HPDE6-E6E7 (cell line): ENCODE data around the gene PDXDC1.
"Not testable (repeated sequence)": the region's sequence is repeated elsewhere in the genome, so short reads cannot be mapped to it uniquely, and the experiment has no call there.

Experiments
- DNase-seq: peaks from one replicate; pipeline ENCODE4 v3.0.0; 2011; ENCODE audit warnings: missing footprints; ENCODE audit errors: extremely low spot score

PDXDC1 gene

DNA sequence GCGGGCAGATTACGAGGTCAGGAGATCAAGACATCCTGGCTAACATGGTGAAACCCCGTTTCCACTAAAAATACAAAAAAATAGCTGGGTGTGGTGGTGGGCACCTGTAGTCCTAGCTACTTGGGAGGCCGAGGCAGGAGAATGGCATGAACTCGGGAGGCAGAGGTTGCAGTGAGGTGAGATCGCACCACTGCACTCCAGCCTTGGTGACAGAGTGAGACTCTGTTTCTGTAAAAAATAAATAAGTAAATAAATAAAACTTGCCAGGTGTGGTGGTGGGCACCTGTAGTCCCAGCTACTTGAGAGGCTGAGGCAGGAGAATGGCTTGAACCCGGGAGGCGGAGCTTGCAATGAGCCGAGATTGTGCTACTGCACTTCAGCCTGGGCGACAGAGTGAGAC lies 38.1 kb downstream of the PDXDC1 start:
- DNase-seq: not testable (repeated sequence)

DNA sequence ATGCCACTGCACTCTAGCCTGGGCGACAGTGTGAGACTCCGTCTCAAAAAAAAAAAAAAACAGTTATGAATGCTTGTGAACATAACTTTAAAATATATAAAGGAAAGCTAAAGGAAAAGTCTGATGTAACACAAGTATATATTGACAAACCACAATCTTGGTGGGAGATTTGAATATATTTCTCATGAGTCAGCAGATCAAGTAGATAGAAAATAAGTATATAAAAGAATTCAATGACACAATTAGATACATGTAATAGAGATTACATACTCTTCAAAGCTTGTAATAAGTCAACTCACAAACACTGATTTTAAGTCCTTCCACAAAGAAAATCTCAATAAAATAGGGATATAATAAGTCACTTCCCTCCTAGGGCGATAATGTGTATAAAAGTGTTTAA lies 40.8 kb downstream of the PDXDC1 start:
- DNase-seq: not testable (repeated sequence)

DNA sequence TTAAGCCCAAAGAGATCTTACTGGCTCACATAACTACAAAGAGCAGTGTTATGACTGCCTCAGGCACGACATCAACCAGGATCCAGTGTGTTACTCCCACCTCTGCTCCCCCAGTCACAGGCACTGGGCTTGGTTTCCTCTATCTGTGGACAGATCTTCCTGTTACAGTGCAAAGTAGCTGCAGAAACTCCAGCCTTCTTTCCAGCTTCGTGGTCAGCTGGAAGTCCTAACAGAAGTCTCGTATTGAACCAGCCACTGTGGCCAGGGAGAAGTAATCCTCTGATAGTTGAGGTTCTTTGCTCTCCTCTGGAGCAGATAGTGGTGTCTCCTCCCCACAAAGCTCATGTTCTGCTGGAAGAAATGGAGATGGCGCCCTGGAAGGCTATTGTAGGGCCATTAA lies 41.5 kb downstream of the PDXDC1 start:
- DNase-seq: not testable (repeated sequence)

DNA sequence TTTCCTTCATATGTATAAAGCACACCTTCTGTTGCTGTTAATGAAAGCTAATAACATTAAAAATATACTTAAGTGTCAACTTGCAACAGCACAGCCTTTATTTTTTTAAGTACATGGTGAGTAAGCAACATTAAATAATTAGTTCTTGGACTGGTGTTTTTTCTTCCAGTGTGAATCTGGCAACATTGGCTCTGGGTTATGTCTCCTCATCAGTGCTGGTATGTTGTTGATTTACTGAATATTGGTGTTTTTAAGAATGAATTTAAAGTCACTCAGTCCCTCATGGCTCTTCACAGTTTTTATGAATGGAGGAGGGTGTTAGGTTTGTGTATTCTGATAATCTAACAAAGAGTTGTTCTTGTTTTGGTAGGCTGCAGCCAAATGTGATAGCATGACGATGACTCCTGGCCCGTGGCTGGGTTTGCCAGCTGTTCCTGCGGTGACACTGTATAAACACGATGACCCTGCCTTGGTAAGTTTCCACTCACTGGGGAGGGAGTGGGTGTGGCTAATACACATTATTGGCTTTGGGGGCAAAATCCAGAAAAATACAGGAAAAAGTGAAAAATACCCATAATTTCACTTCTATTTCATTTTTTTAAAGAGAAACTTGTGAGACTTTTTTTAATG lies 42.2 kb downstream of the PDXDC1 start:
- not testable (repeated sequence) for DNase-seq

DNA sequence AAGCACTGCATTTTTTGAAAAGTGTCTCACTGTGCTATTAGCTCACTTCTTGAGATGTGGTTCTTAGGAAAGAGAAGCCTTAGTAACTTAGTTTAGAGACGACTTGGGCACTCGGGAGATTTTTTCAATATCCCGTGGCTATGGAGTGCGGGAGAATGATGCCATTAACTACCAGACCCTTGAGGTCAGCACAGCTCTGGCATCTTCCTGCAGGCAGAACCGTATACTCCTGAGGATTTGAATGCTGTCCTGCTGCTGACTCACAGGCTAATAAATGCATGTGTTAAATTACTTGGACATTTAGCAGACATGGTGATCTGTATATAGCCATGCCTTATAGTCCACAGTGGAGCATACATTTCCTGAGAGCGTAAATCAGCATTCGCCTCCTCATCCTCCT lies 46.6 kb downstream of the PDXDC1 start:
- DNase-seq: not testable (repeated sequence)

DNA sequence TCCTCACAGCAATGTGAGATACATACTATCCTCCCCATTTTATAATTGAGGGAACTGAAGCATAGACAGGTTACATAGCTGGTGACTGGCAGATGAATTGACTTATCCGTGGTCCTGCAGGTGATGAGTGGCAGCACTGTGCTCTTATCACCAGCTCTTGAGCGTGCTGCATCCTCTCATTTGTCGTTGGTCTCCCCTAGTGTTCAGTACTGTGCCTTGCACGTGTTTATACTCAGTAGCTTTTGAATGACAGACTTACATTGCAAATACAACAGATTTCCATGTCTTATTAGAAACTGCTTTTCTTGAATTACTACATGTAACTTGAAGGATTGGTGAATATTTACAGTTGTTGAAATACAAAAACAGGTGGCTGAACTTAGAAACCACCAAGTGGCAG lies 47.4 kb downstream of the PDXDC1 start:
- peak; percentile 15 for DNase-seq

DNA sequence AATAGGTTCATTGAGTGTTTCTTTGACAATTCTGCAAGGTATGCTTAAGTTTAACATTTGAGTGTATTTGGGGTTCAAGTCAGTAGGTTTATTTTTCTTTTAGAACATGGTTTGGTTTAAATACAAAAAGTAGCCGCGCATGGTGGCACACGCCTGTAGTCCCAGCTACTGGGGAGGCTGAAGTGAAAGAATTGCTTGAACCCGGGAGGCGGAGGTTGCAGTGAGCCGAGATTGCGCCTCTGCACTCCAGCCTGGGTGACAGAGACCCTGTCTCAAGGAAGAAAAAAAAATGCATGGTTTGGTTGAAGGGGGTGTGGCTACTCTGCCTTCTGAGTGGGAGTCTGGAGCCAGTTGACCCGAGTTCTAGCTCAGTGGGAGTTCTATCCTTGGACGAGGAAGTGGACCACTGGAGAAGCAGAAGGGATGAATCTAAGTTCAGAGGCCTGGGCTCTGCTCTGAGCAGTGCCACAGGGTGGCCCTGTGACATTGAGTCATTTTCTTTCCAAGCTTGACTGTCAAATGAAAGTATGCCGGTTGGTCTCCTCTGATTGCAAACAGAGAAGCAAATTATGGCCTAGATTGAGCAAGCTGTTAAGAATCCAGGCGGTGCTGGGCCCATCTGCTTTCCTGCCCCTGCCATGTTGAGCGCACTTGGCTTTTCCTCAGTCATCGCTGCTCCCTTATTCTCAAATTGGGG lies 48.7 kb downstream of the PDXDC1 start:
- DNase-seq: not testable (repeated sequence)

DNA sequence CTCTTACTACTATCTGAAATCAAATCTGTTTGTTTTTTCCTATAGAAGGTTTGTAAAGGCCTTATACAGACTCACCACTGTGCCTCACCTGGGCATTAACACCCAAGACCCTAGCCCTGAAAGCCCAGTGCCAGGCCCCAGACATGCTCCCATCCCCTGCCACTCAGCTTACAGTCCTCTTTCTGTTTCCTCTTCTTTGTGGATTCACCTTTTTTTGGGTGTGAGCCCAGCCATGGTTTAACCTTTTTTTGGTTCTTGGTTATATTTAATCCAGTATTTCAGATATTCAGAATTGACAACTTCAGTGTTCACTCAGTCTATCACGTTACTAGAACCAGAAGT lies 50.0 kb downstream of the PDXDC1 start:
- DNase-seq: not testable (repeated sequence)

DNA sequence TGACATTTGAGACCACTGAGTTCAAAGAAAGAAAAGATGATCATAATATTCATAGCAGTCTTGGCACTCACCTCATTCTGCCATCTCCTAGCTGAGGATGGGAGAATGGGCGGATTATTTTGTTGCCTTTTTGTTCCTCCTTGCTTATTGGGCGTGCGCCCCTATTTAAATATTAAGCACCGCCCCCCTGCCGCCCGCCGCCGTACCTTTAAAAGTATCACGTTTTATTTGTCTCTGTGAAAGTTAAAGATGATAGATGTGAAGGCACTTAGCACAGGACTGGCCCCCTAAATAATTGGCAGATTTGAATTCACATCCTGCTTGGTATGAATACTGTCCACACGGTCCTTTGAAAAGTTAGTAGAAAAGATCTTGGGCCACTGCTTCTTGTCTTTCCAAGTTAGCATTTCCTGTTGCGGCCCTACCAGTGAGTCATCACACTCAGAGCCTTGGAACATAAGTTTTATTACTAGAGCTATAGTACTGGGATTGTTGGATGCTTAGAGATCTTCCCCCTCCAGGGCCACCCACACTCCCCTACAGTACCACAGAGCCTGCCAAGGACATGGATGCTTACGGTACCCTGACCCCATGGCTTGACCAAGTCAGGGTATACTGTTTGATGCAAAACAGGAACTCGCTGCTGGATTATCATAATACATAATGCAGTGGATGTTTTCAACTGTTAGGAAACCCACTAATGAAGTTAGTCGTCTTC lies 50.6 kb downstream of the PDXDC1 start:
- DNase-seq: not testable (repeated sequence)

DNA sequence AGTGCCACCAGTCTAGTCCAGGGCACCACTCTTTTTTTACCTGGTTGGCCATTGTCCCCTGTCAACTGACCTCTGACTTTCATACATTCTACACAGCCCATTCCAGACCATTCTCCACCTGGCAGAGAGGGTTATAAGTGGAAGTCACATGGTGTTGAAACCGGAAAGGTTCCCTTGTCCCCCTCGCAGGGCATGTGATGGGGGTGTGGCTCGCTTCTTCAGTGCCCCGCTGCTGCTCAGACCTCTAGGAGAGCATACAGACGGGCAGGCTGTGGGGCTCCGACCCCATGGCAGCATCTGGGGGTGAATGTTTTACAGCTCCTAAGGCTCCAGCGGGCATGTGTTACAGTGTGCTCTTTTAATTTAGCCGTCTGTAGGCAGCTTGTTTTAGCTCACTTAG lies 52.2 kb downstream of the PDXDC1 start:
- not testable (repeated sequence) for DNase-seq

DNA sequence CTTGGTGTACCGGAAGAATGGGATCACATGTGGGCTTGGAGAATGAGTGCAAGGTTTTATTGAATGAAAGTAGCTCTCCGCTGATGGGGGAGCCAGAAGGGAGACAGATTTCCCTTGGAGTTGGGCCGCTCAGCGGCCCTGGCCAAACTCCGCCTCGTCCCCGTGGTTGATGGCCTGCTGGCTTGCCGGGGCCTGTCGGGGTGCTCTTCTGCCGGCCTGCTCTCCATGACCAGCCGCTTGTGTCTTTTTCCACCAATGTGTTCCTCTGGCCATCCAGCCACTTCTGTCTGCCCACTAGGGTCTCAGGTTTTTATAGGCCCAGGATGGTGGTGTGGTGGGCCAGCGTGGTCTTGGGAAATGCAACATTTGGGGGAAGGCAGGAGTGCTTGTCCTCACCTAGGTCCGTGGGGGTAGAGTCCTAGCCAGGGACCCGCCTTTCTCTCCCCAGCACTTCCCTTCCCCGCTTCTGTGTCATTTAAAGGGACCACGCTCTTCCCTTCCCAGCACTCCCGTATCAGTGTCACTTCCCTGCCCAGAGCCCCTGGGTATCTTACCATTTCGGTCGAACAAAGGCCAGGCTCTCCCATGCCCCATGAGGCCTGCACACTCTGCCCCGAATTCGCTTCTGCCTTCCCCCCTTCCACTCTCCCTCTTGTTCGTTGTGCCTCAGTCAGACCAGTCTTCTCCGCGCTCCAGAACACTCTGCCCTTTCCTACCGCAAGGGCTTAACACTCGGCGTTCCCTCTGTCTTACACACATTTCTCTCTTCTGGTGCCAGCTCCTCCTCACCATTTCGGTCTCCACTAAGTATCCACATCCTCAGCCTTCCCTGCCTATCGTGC lies 52.9 kb downstream of the PDXDC1 start:
- DNase-seq: not testable (repeated sequence)

DNA sequence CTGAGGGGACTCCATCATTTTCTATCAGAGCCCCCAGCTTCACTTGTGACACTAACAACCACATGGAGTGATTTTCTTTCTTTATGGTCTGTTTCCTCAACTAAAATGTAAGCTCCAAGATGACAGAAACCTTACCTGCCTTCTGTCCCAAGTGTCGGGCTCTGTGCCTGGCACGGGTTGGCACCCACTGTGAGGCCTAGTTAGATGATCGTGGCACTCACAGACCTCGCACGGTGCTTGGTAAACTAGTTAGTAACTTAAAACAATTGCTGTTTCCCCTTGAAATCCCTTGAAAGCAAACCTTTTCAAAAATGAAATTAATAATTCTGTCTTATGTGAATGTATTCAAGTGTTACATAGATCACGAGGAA lies 53.5 kb downstream of the PDXDC1 start:
- DNase-seq: not testable (repeated sequence)

DNA sequence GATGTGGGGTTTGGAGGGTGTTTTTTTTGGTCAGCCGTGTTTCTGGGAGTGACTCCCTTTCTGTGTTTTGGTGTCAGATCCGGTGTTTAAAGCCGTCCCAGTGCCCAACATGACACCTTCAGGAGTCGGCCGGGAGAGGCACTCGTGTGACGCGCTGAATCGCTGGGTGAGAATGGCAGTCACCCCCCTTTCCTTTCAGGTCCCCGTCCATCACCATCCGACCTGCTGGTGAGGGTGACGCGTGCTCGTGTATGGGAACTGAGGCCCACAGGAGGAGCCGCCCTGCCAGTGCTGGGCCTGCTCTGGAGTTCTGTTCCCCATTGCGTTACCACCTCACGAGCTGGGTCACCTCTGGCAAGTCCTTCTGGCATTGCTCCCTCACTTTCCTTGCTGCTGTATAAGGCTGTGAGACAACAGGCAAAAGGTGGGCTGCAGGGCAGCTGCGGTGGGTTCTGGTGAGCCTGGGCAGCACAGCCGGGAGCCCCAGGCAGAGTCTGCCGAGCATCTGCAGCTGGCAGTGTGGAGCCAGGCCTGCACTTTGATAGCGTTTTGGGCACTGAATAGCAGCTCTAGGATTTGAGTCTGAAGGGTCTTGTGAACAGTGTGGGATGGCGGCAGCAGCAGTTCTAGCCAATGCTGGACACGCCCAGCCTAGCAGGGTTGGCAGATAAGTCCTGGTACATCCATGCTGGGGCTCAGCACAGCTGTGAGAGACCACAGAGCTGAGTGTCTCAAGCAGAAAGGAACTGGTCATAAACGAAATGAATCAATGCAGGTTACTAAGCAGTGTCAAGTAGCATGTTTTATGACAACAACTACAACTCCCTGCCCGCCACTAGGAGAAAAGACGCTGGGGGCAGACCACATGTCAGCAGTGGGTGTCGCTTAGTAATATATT lies 54.2 kb downstream of the PDXDC1 start:
- DNase-seq: not testable (repeated sequence)

DNA sequence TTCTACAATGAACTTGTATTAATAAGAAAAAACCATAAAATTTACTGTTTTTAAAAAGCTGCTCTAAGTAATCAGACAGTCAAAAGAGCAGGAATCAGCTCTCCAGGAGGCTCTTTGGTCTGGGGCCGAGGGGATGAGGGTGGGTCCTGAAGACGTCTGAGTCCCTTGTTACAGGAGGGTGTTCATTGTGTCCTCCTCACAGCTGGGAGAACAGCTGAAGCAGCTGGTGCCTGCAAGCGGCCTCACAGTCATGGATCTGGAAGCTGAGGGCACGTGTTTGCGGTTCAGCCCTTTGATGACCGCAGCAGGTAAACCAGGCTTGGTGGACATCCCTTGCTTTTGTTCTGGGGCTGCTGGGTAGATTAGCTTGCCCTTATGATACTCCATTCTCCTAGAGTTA lies 54.9 kb downstream of the PDXDC1 start:
- DNase-seq: not testable (repeated sequence)

DNA sequence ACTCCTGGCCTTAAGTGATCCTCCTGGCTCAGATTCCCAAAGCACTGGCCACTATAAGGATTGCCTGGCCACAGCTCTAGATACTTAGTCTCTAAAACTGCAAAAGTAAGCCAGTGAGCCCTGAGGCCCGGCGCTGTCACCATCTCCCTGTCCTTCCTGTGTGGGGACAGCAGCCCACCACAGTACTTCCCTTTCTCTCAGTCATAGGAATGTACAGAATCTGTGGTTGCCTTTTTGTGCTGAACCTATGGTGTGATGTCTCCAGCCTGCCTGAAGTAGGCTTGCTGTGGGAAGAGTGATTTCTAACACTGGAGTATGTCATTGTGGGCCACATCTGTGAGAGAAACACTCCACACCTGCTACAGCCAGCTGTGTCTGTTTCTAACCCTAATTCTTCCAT lies 56.4 kb downstream of the PDXDC1 start:
- no peak for DNase-seq

DNA sequence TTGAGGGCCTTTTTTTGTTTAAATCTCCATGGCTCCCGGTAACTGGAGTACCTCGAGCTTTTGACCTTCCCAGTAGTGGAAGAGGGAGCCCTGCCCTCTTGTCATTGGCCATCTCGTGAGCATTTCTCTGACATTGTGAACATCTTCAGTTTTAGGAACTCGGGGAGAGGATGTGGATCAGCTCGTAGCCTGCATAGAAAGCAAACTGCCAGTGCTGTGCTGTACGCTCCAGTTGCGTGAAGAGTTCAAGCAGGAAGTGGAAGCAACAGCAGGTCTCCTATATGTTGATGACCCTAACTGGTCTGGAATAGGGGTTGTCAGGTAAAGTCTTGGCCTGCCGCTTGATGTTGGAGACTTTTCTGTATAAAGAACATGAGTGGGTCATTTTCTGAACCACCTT lies 56.8 kb downstream of the PDXDC1 start:
- DNase-seq: no peak

DNA sequence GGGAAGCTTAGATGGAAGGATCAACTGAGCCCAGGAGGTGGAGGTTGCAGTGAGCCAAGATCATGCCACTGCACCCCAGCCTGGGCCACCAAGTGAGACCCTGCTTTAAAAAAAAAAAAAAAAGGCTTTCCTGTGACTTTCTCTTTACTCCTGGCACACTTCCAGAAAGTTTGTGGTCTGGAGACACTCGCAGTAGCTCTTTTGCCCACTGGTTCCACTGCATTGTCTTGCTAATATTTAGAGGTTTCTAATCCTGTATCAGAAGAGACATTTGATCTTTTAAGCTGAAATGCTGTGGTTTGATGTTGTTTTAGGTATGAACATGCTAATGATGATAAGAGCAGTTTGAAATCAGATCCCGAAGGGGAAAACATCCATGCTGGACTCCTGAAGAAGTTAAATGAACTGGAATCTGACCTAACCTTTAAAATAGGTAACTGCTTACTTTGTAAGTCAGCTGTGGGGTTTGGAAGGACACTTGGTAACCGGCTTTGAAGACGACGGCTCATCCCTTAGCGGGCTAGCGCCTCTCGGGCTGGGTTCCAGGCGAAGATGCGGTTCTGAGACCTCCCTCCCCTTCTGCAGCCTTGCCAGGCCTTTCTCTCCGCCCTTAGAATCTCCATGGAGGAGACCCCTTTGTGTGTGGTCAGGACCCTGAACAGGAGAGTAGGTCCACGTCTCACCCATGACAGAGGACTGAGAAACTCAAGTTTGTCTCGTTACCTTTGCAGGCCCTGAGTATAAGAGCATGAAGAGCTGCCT lies 57.9 kb downstream of the PDXDC1 start:
- DNase-seq: no peak

DNA sequence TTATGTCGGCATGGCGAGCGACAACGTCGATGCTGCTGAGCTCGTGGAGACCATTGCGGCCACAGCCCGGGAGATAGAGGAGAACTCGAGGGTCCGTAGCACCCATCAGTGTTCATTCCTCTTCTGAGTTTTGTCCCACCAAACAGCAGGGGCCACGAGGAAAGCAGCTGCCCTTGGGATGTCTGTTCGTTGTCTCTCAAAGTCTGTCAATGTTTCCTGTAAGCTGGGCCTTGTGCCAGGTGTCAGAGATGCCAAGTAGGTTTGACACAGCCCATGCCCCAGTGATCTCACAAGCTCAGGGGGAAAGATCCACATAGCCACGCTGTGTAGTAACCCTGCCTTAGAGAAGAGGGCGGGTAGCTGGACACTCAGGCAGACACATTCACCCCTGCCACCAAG lies 58.5 kb downstream of the PDXDC1 start:
- DNase-seq: no peak

DNA sequence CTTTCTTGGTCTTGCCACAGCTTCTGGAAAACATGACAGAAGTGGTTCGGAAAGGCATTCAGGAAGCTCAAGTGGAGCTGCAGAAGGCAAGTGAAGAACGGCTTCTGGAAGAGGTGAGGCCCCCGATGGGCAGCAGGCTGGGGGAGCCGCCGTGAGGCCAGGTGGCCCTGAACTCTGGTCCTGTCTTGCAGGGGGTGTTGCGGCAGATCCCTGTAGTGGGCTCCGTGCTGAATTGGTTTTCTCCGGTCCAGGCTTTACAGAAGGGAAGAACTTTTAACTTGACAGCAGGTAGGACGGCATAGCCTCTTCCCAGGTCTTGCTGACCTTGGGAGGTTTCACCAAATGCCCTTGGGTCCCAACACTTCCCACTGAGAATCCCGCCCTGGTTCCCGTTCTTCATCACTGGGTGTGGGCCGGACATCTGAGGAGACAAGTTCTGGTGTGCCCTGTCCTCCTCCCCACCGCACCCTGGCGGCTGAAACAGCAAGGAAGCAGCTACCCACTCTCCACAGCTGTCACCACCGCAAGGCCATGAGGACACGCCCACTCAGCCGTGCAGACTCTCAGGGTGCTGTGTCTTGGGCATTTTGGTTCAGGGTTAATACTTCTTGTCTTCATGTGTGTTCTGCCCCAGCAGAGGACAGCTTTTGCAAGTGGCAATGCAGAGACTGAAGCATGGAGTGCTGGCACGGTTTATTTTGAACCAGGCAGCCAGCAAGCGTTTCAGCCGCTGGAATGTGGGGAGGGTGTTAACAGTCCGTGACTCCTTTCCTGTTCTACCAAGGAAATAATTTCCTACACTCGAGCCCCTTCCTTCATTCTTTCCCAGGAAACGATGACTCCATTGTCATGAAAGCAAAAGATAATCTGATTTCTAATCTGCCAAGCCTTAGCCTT lies 59.7 kb downstream of the PDXDC1 start:
- DNase-seq: no peak
